HepG2 (cell line): ENCODE results near the gene FGGY. TPM values are rescaled to one million over a fixed set of nuclear protein-coding genes. Genes with fewer than 3 reads are reported as not detected.

Experiments
- ATAC-seq: fragments of 200-7000 bp; cut with Tn5 transposase; 3 replicates; pipeline ENCODE4 v1.9.1; 2020; ENCODE audit warnings: mild to moderate bottlenecking, moderate library complexity
- BruUV-seq: library from RNA; stranded (reverse); fragments of 400-500 nt; replicated peaks from 2 replicates; lab custom pipeline; 2021; lab: Mats Ljungman, UMichigan
- CTCF ChIA-PET: fragments of 300-600 bp; formaldehyde crosslinking; extraction: SDS; loops from one replicate; lab custom pipeline; 2021; ENCODE audit warnings: low total read pairs, inconsistent platforms, low intra/inter-chr PET ratio; lab: Yijun Ruan, JAX
- POLR2A ChIA-PET: fragments of 350-600 bp; sonication (Branson Sonifier 250); formaldehyde crosslinking; loops from one replicate; lab custom pipeline; 2020; ENCODE audit warnings: antibody characterized with exemption, inconsistent platforms; lab: Yijun Ruan, JAX
- DNase-seq: peaks from one replicate; pipeline ENCODE4 v3.0.0-alpha.2; 2015; ENCODE audit warnings: low spot score
- FAIRE-seq: peaks from 3 replicates; lab custom pipeline; 2011; peaks lifted over from hg19 to GRCh38; lab: Jason Lieb, UNC
- H2AFZ ChIP-seq: one replicate; pipeline ENCODE4 v1.6.1; 2011; ENCODE audit warnings: low read length, inconsistent platforms
- H3K27ac ChIP-seq: fragments of 300-600 bp; 3 replicates; pipeline ENCODE4 v1.8.0; 2011; ENCODE audit warnings: mixed run types, mild to moderate bottlenecking, mixed read lengths, low read length, inconsistent platforms; ENCODE audit not compliant: insufficient read depth; ENCODE audit errors: extremely low read length
- H3K27me3 ChIP-seq, 2 experiments: fragments of 200-600 bp in 1 of 2; 2 replicates in 1 of 2; 3 replicates in 1 of 2; pipeline versions ENCODE4 v1.6.0 to v1.8.0; 2011; ENCODE audit warnings: low read length in 2 of 2, mild to moderate bottlenecking in 2 of 2, moderate library complexity in 2 of 2, inconsistent platforms in 1 of 2; ENCODE audit not compliant: insufficient read depth in 2 of 2, control insufficient read depth in 1 of 2
- H3K36me3 ChIP-seq, 2 experiments: fragments of 200-600 bp in 1 of 2; replicated peaks in 1 of 2; 2 replicates in 1 of 2; 3 replicates in 1 of 2; pipeline versions ENCODE4 v1.5.1 to v1.8.0; 2011; ENCODE audit warnings: low read length in 2 of 2, inconsistent platforms in 1 of 2; ENCODE audit not compliant: insufficient read depth in 2 of 2, control insufficient read depth in 1 of 2
- H3K4me1 ChIP-seq: 2 replicates; pipeline ENCODE4 v1.5.1; 2012; ENCODE audit warnings: low read length, inconsistent platforms; ENCODE audit not compliant: insufficient read depth
- H3K4me2 ChIP-seq: 2 replicates; pipeline ENCODE4 v1.6.0; 2011; ENCODE audit warnings: low read depth, low read length, inconsistent platforms
- H3K4me3 ChIP-seq, 3 experiments: fragments of 200-600 bp in 1 of 3; sonication (generic), shearing (Covaris generic) in 1 of 3; replicated peaks in 1 of 3; 2 replicates each; pipeline ENCODE4 v1.5.1; 2011 to 2016; ENCODE audit warnings: low read length in 3 of 3, inconsistent platforms in 2 of 3, low read depth in 2 of 3, mild to moderate bottlenecking in 2 of 3, control low read depth in 1 of 3, mixed read lengths in 1 of 3; ENCODE audit not compliant: insufficient read depth in 1 of 3
- H3K79me2 ChIP-seq: one replicate; pipeline ENCODE4 v1.6.1; 2011; ENCODE audit warnings: low read length, inconsistent platforms; ENCODE audit not compliant: insufficient read depth
- H3K9ac ChIP-seq: 2 replicates; pipeline ENCODE4 v1.6.0; 2011; ENCODE audit warnings: mild to moderate bottlenecking, low read depth, low read length, inconsistent platforms; ENCODE audit not compliant: insufficient read depth
- H3K9me3 ChIP-seq: 2 replicates; pipeline ENCODE4 v1.5.1; 2012; ENCODE audit warnings: mild to moderate bottlenecking, low read length
- H4K20me1 ChIP-seq: 2 replicates; pipeline ENCODE4 v1.6.0; 2011; ENCODE audit warnings: inconsistent platforms, mild to moderate bottlenecking, low read length, moderate library complexity; ENCODE audit not compliant: insufficient read depth
- ATF6 ChIP-seq: sonication (generic); formaldehyde crosslinking; conservative IDR thresholded peaks from 2 replicates; pipeline ENCODE4 v1.4.0; 2020; ENCODE audit warnings: missing genetic modification reagents
- DRAP1 ChIP-seq: IDR thresholded peaks from 2 replicates; pipeline ENCODE4 v1.6.1; 2016; ENCODE audit warnings: missing genetic modification reagents, missing compliant biosample characterization
- KLF16 ChIP-seq, 2 experiments: sonication (generic) in 1 of 2; formaldehyde crosslinking in 1 of 2; IDR thresholded peaks; 2 replicates each; pipeline versions ENCODE4 v1.6.1 to v1.8.0; 2016 to 2023; ENCODE audit warnings: missing genetic modification reagents in 2 of 2, missing compliant biosample characterization in 1 of 2
- KLF9 ChIP-seq: IDR thresholded peaks from 2 replicates; pipeline ENCODE4 v1.6.1; 2016; ENCODE audit warnings: low read depth
- PBX2 ChIP-seq: IDR thresholded peaks from 2 replicates; pipeline ENCODE4 v1.6.1; 2016; ENCODE audit warnings: control low read depth
- SP4 ChIP-seq: sonication (generic); formaldehyde crosslinking; IDR thresholded peaks from 2 replicates; pipeline ENCODE4 v1.8.1; 2023; ENCODE audit warnings: mild to moderate bottlenecking, missing genetic modification reagents
- THAP8 ChIP-seq: sonication (generic); formaldehyde crosslinking; IDR thresholded peaks from 2 replicates; pipeline ENCODE4 v1.5.1; 2020; ENCODE audit warnings: missing genetic modification reagents, mild to moderate bottlenecking, borderline replicate concordance
- WGBS: methylation state at CpG from one replicate; pipeline ENCODE4 v1.1.6; 2017; ENCODE audit warnings: low lambda C conversion rate; 5-methylcytosine and 5-hydroxymethylcytosine counted together
- in situ Hi-C: cut with HindIII; loops from 2 replicates; pipeline ENCODE4 v1.10.0; 2017; ENCODE audit warnings: low pct_unique_long_range_greater_than_20kb; ENCODE audit not compliant: extremely low pct_ligation_motif_present
- intact Hi-C: fragments of 100-400 bp; cut with micrococcal nuclease; formaldehyde crosslinking; loops from one replicate; pipeline ENCODE4 v1.10.0; 2022; ENCODE audit not compliant: unreplicated experiment
- polyA plus RNA-seq, 8 experiments: library from polyadenylated mRNA; depleted of rRNA in 3 of 8; stranded (reverse) in 7 of 8; unstranded in 1 of 8; fragments of >200 nt; fragmentation: Illumina TruSeq in 4 of 8; extraction: Trizol in 4 of 8; gene quantifications; 2 replicates each; pipeline versions ENCODE4 v1.2.1 to v1.2.3, GENCODE V29; 2011 to 2016; ENCODE audit warnings: low read depth in 4 of 8, missing spikeins in 1 of 8, mixed read lengths in 1 of 8; ENCODE audit not compliant: insufficient read depth in 1 of 8
- total RNA-seq, 5 experiments: library from RNA; depleted of rRNA; stranded (reverse); fragments of >200 nt; fragmentation: Illumina TruSeq; extraction: Trizol; gene quantifications; 2 replicates each; pipeline ENCODE4 v1.2.3, GENCODE V29; 2016; ENCODE audit warnings: low read depth in 1 of 5
- TF ChIP-seq, protein P1 (sequence below): sonication (generic); formaldehyde crosslinking; IDR thresholded peaks from 2 replicates; pipeline ENCODE4 v1.8.1; 2023; ENCODE audit warnings: mild to moderate bottlenecking, missing genetic modification reagents

The FGGY gene
- total and polyA plus RNA-seq, 2 of the 13 experiments (the other 11 are each of a cell fraction or from before 2014, with no cell fraction given): 15.7 to 27.5 TPM

DNA sequence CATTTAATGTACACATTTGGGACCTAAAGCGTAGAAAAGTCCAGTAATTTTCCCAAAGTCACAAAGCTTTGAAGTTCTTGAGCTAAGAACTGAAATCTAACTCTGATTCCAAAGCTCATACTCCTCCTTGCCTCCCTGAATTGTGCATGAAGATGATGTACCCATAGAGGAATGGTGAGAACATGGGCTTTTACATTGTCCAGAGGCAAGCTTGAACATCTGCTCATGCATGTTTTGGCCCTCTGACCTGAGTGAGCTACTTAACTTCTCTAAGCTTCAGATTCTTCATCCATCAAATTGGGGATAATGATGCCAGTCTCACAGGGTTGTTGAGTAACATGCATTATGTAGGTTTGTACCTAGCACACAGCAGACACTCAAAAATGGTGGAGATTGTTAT is 259.5 kb downstream of the FGGY start:
- H4K20me1 ChIP-seq: no peaks in the 10 kb centered on the region
- POLR2A ChIA-PET: interaction anchor here (0.8 to 2.3 kb wide), 8 partner anchors 13 to 773 kb away, joined by 3 to 14 read pairs (median 4); partner anchors contain the start of genes FGGY and JUN
- intact Hi-C loops: loop anchor here (5.0 to 10.0 kb wide), 2 partner anchors 44 to 772 kb away; partner anchors contain the start of gene JUN
- no peaks in the 10 kb centered on the region; a peak in 1 of 5 replicates for H3K36me3 ChIP-seq
- WGBS: 73% methylated on average over 1 of the region's 1 CpG
- H3K4me3 ChIP-seq: no peak overlapping the region
- in situ Hi-C loops: loop anchor here (10.0 kb wide), 2 partner anchors 118 to 262 kb away; partner anchors contain the start of gene FGGY
- peak overlapping the region; percentile 36 for H3K4me2 ChIP-seq
- peak overlapping the region; percentile 57 for H3K9ac ChIP-seq
- peaks cover 10% of the 10 kb centered on the region; the same call in 1 of the 2 replicates for H3K9me3 ChIP-seq
- no peaks in the 10 kb centered on the region for H3K79me2 ChIP-seq
- no peak for TF ChIP-seq KLF16 (CRISPR knock-in tag; IDR thresholded peaks at IDR 0.05)
- 0 out of 2 replicates have a peak, but pooled peaks have one; percentile 23 for TF ChIP-seq SP4 (CRISPR knock-in tag)
- TF ChIP-seq DRAP1 (CRISPR knock-in tag): 0 out of 2 replicates have a peak, but pooled peaks have one; percentile 4
- TF ChIP-seq, all 625 proteins: peak for 2
- peak overlapping the region; percentile 74 for H3K27ac ChIP-seq
- H2AFZ ChIP-seq: no peak overlapping the region
- FAIRE-seq (no peak), ATAC-seq (peak; percentile 66), DNase-seq (no peak)
- CTCF ChIA-PET: no interaction called here
- H3K4me1 ChIP-seq: peaks cover 80% of the 10 kb centered on the region
- BruUV-seq: no TSS peak
- H3K27me3 ChIP-seq: no peaks in the 10 kb centered on the region

- DNase-seq: peak; percentile 100
- in situ Hi-C loops (loop anchor here (10.0 kb wide), 2 partner anchors 118 to 262 kb away; partner anchors contain the start of gene FGGY), intact Hi-C loops (loop anchor here (1.0 to 10.0 kb wide), 4 partner anchors 45 to 772 kb away; partner anchors contain the start of gene JUN)
- Histone ChIP-seq H2AFZ (no peak overlapping the region), H3K79me2 (no peaks in the 10 kb centered on the region), H3K27me3 (no peaks in the 10 kb centered on the region), H3K4me3 (no peak overlapping the region), H3K4me2 (peak overlapping the region; percentile 36; the same call in 1 of the 2 replicates), H3K9me3 (peaks cover 10% of the 10 kb centered on the region; the same call in 1 of the 2 replicates), H4K20me1 (no peaks in the 10 kb centered on the region), H3K9ac (peak overlapping the region; percentile 57), H3K27ac (peak overlapping the region; percentile 74), H3K36me3 (no peaks in the 10 kb centered on the region; a peak in 1 of 5 replicates), H3K4me1 (peaks cover 76% of the 10 kb centered on the region)
- 10% methylated on average over 8 of the region's 8 CpGs for WGBS
- CTCF ChIA-PET: no interaction called here
- POLR2A ChIA-PET: interaction anchor here (0.9 to 2.3 kb wide), 7 partner anchors 14 to 773 kb away, joined by 3 to 14 read pairs (median 5); partner anchors contain the start of genes FGGY and JUN
- BruUV-seq: no TSS peak
- ATAC-seq: peak; percentile 95
- FAIRE-seq: peak; percentile 97
- no peak for TF ChIP-seq KLF9 (CRISPR knock-in tag)
- TF ChIP-seq ATF6: no peak
- TF ChIP-seq PBX2 (CRISPR knock-in tag): no peak; the same call in 1 of the 2 replicates
- TF ChIP-seq, protein P1, sequence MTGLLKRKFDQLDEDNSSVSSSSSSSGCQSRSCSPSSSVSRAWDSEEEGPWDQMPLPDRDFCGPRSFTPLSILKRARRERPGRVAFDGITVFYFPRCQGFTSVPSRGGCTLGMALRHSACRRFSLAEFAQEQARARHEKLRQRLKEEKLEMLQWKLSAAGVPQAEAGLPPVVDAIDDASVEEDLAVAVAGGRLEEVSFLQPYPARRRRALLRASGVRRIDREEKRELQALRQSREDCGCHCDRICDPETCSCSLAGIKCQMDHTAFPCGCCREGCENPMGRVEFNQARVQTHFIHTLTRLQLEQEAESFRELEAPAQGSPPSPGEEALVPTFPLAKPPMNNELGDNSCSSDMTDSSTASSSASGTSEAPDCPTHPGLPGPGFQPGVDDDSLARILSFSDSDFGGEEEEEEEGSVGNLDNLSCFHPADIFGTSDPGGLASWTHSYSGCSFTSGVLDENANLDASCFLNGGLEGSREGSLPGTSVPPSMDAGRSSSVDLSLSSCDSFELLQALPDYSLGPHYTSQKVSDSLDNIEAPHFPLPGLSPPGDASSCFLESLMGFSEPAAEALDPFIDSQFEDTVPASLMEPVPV: peak; percentile 85
- TF ChIP-seq THAP8: no peak
Observed at GRCh38 chr1:59556802-59557548, 260.1 kb downstream of the FGGY start.
